ENCODE results near the gene PPP1R13B. TPM values are rescaled to one million over a fixed set of nuclear protein-coding genes. Genes with fewer than 3 reads are reported as not detected.

PPP1R13B gene
- total RNA-seq, 1 donor from 2014 or later = 32.7 TPM

DNA sequence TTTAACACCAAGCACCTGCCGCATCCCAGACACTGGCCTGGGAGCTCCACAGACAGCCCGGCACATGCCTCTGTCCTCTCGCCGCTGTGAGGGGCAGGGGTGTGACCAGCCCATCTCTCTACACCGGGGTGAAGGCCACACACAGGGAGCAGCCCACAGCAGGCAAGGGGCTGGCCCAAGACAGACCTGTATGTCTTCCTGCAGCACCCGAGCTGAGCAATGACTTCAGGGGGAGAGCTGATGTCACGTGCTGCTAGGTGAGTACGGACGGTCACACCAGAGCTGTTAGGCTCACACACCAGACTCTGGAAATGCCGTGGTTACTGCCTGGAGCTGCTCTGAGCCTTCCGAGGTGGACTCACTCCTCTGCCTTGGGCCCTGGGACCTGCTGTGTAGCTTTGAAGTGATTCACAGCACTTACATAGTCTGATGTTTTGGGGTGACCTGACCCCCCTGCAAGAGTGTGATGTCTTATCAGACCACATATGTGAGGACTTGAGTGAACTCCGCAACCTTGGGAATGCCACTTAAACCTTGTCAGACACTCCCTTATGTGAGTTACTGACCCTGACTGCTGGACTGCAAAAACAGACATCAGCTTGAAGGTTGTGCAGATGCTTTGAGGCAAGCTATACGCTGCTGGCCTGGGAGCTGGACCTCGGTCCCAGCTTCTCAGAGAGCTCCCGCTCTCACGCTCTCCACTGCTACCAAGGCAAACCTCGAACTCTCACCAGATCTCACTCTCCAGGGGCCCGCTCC is 133.9 kb downstream of the PPP1R13B start:
- H3K27ac ChIP-seq = peak overlapping the region in 1 of 2 donors; percentile 83
- no peaks in the 10 kb centered on the region for H3K9me3 ChIP-seq
- H3K4me1 ChIP-seq = peaks cover 28 to 45% of the 10 kb centered on the region in 2 donors
- intact Hi-C loops (cut with DNase I) = loop anchor here (10.0 kb wide), 1 partner anchor 379 kb away; the partner anchor contains the start of gene EIF5
- no peaks in the 10 kb centered on the region for H3K27me3 ChIP-seq
- TF ChIP-seq, protein P1, sequence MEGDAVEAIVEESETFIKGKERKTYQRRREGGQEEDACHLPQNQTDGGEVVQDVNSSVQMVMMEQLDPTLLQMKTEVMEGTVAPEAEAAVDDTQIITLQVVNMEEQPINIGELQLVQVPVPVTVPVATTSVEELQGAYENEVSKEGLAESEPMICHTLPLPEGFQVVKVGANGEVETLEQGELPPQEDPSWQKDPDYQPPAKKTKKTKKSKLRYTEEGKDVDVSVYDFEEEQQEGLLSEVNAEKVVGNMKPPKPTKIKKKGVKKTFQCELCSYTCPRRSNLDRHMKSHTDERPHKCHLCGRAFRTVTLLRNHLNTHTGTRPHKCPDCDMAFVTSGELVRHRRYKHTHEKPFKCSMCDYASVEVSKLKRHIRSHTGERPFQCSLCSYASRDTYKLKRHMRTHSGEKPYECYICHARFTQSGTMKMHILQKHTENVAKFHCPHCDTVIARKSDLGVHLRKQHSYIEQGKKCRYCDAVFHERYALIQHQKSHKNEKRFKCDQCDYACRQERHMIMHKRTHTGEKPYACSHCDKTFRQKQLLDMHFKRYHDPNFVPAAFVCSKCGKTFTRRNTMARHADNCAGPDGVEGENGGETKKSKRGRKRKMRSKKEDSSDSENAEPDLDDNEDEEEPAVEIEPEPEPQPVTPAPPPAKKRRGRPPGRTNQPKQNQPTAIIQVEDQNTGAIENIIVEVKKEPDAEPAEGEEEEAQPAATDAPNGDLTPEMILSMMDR (IDR thresholded peaks at IDR 0.05) = no peak
- H3K36me3 ChIP-seq = no peaks in the 10 kb centered on the region
- no peak overlapping the region for H3K4me3 ChIP-seq
- DNase-seq (ENCODE audit: low spot score in 2 of 2) = no peak

DNA sequence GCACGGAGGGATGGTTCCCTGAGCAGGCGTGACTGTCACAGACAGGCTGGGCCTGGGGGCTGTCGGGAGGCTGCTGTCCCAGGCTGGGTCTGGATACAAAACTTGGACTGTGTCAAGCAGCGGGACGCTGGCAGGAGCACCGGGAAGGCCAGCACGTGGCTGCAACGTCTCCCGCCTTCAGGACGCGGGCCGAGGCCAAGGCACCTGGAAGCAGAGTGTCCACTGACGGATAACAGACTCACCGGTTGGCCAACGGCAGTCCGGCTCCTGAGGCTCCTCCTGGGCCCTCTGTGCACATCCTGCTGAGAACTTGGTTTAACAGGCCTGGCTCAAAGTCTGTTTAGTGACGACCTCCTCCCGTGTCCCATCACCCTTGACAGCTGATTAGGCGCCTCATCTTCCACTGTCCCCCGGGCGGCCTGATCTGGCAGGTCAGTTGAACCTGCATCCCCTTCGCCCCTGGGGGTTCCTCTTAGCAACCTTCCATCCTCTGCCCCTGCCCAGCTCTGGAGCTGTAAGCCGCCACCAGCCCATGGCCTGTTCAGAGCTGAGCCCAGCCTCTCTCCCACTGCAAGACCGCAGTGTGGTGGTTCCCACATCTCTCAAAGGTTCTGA is 134.6 kb downstream of the PPP1R13B start:
- no peak for DNase-seq (ENCODE audit: low spot score in 2 of 2)
- intact Hi-C loops (cut with DNase I) = loop anchor here (10.0 kb wide), 1 partner anchor 378 kb away; the partner anchor contains the start of gene EIF5
- no peaks in the 10 kb centered on the region for H3K27me3 ChIP-seq
- TF ChIP-seq, protein P1 (IDR thresholded peaks at IDR 0.05) = no peak
- H3K4me3 ChIP-seq = peak overlapping the region in 1 of 2 donors; percentile 2
- peaks cover 0 to under 1% of the 10 kb centered on the region in 2 donors for H3K36me3 ChIP-seq
- peaks cover 27 to 40% of the 10 kb centered on the region in 2 donors for H3K4me1 ChIP-seq
- no peaks in the 10 kb centered on the region for H3K9me3 ChIP-seq
- H3K27ac ChIP-seq = peak overlapping the region; percentile 81 to 83

DNA sequence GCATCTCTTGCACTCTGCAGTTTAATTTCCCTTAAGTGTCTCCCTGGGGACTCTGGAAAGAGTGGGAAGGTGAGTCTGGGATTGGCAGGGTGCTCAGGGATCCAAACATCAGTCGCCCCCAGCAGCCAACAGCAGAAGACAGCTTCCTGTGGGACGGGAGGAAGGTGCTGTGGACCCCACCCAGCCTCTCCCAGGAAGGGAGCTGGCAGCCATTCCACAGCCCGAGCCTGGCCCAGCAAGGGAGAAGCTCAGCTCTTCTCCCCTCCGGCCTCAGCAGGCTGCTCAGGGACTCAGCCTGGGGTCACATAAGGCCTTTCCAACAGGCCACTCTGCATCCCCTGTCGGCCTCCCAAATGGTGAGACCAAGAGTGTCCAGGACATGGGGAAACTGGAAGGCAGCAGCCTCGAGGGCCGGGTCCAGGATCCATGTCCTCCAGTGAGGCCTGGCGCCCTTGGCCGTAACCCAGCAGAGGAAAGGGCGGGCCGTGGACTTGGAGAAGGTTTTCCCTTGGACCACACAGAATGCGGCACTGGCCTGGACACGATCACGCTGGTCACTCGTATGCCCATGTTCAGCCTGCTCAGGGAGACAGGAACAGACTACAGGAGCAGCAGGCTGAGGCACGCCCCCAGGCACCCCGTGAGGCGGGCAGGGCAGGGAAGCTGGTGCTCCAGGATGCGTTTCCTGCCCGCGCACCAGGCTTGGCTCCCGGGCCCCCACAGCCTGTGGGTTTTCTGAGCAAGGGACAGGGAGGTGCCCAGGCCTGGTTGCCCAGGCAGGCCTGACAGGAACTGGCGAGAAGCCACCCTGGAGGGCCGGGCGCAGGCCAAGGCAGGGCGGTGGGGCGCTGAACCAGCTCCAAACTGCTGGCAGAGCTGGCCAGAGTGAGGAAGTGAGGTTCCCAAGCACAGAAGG is 135.6 kb downstream of the PPP1R13B start:
- peak overlapping the region; percentile 81 to 83 for H3K27ac ChIP-seq
- H3K9me3 ChIP-seq = no peaks in the 10 kb centered on the region
- H3K36me3 ChIP-seq = peaks cover 6 to 10% of the 10 kb centered on the region in 2 donors
- TF ChIP-seq, protein P1 (IDR thresholded peaks at IDR 0.05) = no peak
- no peaks in the 10 kb centered on the region for H3K27me3 ChIP-seq
- peaks cover 19 to 35% of the 10 kb centered on the region in 2 donors for H3K4me1 ChIP-seq
- intact Hi-C loops (cut with DNase I) = loop anchor here (10.0 kb wide), 1 partner anchor 377 kb away; the partner anchor contains the start of gene EIF5
- peak overlapping the region in 1 of 2 donors; percentile 2 for H3K4me3 ChIP-seq
- peak in 1 of 2 donors; percentile 88 for DNase-seq (ENCODE audit: low spot score in 2 of 2)

DNA sequence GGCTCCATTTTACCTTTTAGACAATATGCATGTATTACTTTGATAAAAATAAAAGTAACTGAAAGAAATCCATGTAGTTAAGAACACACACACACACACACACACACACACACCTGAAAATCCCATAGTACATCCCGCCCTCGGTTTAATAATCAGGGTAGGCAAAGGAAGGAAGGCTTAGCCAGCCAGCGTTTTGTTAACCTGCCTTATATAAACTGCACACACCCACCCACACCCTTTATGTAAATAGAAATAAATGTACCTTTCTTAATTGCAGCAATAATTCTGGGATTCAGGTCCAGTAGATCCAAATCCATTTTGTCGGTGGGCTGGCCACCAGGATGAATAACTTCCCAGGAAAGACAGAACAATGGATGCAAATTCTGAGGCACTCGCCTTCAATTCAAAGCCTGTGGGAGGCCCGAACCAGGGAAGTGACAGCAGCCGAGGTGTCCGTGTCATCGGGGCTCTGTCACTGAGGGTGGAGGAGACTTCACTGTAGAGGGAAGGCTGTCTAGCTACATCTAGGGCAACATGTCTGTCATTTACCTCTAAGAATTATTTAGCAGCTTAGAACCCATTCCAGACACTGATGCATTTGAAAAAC is 136.5 kb downstream of the PPP1R13B start:
- intact Hi-C loops (cut with DNase I) = loop anchor here (10.0 kb wide), 1 partner anchor 376 kb away; the partner anchor contains the start of gene EIF5
- peak overlapping the region; percentile 81 to 83 for H3K27ac ChIP-seq
- no peak overlapping the region for H3K4me3 ChIP-seq
- DNase-seq (ENCODE audit: low spot score in 2 of 2) = no peak
- peaks cover 13 to 19% of the 10 kb centered on the region in 2 donors for H3K36me3 ChIP-seq
- peaks cover 17 to 34% of the 10 kb centered on the region in 2 donors for H3K4me1 ChIP-seq
- TF ChIP-seq, protein P1 (IDR thresholded peaks at IDR 0.05) = no peak
- no peaks in the 10 kb centered on the region for H3K9me3 ChIP-seq
- no peaks in the 10 kb centered on the region for H3K27me3 ChIP-seq

DNA sequence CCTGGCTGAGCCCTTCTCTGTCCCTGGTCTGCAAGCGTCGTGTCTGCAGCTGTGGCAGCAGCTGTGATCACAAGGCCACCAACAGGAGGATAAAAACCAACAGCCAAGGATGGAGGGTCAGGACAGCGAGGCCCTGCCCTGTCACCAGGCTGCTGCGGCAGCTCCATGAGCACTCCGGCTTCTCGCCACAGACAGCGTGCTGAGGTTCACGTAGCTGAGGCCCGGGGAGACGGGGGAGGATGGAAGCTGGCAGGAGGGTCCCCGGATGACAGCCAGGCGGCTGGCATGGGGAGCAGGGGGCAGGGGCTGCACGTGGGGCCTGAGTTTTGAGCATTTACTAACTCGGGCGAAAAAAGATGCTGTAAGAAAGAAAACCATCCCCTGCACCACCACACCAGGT is 137.6 kb downstream of the PPP1R13B start:
- H3K4me3 ChIP-seq = no peak overlapping the region
- intact Hi-C loops (cut with DNase I) = loop anchor here (10.0 kb wide), 1 partner anchor 375 kb away; the partner anchor contains the start of gene EIF5
- no peak for DNase-seq (ENCODE audit: low spot score in 2 of 2)

More for the DNA sequence above, 137.6 kb downstream of the PPP1R13B start:
- Histone ChIP-seq H3K36me3 (peaks cover 17 to 28% of the 10 kb centered on the region in 2 donors), H3K4me1 (peaks cover 17 to 31% of the 10 kb centered on the region in 2 donors), H3K9me3 (no peaks in the 10 kb centered on the region), H3K27me3 (no peaks in the 10 kb centered on the region), H3K27ac (peak overlapping the region in 1 of 2 donors; percentile 24)
- TF ChIP-seq, protein P1 (IDR thresholded peaks at IDR 0.05) = no peak

Data from ascending aorta (tissue), 2 donors.